Fibroblast of skin of back (primary cell): ENCODE data around the gene SNN.
A peak's percentile ranks its signal among the peaks of the same experiment; 100 is the strongest.

Experiments
- DNase-seq: peaks from one replicate; pipeline ENCODE4 v3.0.0-alpha.2; 2013

The SNN gene

GRCh38 chr16:11668623-11669379 is 546 bp downstream of the SNN start:
- DNase-seq = no peak

- DNase-seq = no peak
These were observed 1.3 kb downstream of the SNN start for GRCh38 chr16:11669380-11670146.

GRCh38 chr16:11670171-11671131 is 2.2 kb downstream of the SNN start:
- no peak for DNase-seq

DNA sequence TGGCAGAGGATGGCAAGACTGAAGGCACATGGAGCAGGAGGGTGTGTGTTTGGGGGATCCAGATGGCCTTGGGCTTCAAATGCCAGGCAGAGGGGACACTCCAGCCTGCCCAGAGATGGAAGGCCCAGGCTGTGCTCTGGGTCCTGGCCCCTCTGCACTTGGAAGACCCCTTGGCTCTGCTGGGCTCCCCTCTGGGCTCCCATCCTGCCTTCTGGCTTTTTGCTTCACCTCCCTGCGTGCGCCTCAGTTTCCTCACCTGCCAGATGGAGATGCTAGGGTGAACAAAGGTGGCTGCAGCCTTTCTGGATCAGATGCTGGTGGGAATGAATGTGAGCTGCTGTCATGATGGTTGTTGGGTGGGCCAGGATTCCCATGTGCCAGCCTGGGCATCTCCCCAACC is 3.0 kb downstream of the SNN start:
- no peak for DNase-seq

DNA sequence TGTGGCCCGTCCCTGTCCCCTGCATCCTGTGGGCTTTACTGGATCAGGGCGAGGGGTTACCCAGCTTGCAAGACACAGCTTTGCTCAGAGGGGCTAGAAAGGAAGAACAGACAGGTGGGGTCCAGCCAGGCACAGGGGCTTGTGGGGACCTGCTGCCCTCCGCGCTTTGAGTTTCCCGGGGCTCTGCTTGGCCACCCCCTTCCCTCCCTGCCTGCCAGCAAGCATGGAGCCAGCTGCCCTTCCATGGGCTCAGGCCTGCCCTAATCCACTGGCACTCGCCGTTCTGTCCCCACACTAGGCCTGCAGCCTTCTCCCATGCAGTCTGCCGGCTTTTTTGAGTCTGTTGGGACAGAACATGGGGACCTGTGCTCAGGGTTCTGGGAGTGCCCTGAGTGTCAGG is 3.4 kb downstream of the SNN start:
- no peak for DNase-seq

- no peak for DNase-seq
These were observed 4.2 kb downstream of the SNN start for GRCh38 chr16:11672206-11673090.

DNA sequence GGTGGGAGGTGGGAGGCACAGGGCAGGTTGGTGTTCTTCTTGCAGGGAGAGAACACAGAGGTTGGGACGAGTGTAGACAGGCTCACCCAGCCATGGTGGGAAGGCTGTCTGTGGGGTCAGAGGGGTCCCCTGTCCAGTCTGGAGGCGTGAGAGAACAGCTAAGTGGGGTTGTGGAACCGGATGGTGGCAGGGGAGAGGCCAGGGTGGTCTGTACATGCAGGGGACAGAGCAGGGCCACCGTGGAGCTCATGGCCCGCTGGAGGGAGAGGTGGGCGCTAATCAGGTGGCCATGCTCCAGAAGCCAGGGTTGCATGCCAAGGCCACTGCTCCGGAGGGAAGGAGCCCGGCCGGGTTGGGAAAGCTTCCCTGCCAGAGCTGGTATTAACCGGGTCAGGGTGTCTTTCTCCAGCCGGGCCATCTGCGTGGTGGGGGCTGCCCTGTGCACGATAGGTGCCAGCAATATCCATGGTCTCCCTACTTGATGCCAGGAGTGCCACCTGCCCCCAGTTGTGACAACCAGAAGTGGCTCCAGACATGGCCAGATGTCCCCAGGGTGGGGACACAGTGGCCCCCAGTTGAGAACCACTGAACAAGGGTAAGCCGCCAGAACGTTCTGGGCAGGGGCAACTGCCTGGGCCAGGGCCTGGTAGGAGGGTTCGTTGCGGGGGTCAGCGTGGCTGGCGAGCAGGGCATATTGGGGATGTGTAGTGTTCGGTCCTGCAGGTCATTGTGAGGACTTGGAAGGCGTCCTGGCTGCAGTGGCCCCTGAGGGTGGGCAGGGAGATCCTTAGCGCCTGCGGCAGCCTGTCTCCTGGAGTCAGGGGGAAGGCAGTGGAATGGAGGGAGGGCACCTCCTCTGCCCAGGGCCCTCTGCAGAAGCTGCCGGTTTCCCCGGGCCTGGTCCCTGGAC is 5.1 kb downstream of the SNN start:
- no peak for DNase-seq

DNA sequence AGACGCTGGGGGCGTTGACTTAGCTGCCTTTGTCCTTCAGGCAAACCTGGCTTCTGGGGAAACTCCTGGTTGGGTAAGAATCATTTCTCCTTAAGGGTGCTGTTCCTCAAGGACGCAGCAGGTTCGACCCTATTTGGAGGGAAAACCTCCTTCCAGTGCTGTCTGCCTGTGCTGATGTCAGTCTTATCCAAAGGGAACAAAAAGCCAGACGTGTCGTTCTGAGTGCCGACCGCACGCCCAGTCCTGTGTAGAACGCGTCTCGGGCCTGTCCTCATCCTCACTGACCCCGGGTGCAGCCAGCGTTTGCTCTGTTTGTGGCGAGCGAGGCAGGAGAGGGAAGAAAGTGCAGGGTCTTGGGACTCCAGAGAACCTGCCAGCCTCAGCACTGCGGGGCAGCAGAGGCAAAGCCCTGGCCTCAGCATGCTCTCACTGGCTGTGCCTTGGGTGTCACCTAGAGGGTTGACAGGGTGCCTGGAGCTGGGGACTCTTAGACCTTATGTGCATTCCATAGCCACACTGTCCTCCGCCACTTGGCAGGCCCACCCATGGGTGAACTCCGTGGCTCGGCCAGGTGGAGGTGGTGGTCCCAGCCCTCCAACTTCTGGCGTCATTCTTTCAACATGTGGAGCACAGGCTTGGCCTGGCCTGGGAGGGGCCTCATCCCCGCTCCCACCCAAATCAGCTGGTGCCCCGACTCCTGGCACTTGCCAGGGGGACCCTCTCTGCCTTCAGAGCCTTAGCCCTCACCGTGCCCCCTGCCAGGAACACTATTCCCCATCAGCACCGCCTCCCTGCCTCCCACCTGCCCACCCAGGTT is 6.0 kb downstream of the SNN start:
- no peak for DNase-seq

GRCh38 chr16:11674818-11675560 is 6.7 kb downstream of the SNN start:
- DNase-seq = peak; percentile 52

DNA sequence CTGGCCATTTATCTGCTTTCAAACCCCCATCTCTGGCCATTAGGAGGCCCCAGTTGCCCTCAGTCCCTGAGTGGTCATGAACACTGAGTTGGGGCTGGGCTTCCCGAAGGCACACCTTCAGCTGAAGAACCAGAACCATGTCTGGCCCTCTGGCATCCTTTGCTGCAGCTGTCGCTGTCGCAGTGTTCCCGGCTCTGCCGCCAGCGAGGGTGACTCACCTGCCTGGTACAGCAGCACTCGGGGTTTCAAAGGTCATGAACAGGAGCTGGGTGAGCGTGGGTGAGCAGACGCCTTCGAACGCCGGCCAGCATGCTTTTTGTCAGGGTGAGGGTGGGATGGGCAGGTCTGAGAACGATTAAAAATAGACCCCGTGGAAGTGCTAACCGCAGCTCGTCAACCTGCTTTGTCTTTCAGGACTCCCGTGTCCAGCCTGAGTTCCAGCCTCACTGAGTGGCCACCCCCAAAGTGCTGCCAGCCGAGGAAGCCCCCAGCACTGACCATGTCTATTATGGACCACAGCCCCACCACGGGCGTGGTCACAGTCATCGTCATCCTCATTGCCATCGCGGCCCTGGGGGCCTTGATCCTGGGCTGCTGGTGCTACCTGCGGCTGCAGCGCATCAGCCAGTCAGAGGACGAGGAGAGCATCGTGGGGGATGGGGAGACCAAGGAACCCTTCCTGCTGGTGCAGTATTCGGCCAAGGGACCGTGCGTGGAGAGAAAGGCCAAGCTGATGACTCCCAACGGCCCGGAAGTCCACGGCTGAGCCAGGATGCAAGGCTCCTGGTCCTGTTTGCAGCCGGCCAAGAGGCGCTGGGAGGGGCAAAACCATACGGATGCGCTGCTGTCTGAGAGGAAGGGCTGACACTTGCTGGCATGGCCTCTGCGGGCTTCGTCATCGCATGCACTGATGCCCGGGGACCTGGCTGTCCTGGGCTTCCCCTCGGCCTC is 7.6 kb downstream of the SNN start:
- no peak for DNase-seq

DNA sequence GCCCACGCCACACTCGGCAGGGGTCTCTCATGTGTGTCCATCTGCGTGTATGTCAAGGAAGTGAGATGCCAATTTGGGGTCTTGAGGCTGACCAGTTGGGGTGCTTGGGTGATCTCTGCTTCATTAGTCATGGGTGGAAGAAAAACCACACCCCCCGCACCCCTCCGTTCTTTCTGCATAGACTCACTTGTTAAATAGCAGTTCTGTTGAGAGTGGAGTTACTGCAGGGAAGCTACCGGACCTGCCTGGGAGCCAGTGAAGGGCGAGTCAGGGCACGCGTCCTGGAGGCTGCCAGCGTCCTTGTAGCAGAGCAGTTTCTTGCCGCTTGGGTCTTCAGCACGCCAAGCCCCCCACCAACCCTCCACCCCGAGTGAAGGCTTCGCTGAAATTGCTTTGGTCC is 8.5 kb downstream of the SNN start:
- DNase-seq = no peak

GRCh38 chr16:11677451-11677951 is 9.2 kb downstream of the SNN start:
- DNase-seq = peak; percentile 37

GRCh38 chr16:11677959-11678881 is 10.0 kb downstream of the SNN start:
- no peak for DNase-seq

- no peak for DNase-seq
These were observed 11.0 kb downstream of the SNN start for GRCh38 chr16:11679250-11679649.

DNA sequence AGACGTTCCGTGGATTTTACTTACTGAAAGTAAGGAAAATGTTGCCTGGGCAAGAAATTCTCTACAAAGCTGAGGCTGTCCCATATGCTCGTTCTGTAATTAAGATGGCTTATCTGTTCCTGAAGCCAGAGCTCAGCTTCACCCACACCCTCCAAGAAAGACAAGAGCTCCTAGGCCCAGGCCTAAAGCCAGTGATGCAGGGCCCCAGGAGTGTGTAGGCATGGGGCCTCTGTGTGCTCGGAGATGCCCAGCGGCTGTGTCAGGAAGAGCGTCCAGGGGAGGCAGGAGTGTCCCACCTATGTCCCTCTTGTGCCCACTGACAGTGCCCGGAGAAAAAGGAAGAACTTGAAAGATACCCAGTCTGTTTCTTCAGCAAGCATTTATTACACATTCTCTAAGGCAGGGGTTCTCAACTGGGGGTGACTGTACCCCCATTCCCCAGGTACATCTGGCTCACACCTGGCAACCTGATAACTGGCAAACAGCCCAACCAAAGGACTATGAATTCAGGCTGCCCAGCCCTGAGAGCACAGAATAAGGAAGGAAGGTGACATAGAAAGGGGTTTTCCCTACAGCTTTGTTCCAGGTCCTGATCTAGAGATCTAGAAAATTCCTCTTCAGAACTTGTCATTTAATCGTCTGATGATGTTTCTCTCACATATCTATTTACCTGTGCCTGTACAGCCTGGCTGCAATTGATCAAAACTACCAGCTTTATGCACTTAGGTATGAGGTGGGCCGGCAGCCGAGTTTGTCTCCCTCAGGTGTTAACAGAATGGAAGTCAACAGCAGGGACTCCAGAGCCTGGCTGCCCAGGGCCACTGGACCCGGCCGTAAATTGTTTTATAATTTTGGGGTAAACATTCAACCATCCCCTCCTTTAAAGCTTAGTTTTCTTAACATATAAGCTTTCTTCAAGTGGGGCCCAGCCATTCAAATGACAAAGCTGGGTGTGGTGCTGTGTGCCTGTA is 12.0 kb downstream of the SNN start:
- DNase-seq = no peak
